ENCODE data around the gene SERPINA1. TPM values are rescaled to one million over a fixed set of nuclear protein-coding genes. Genes with fewer than 3 reads are reported as not detected.

The SERPINA1 gene
- total and polyA plus RNA-seq, 2 experiments from 2014 or later, result 0.69 to 2.6 TPM

GRCh38 chr14:94368956-94369355 lies 19.4 kb downstream of the SERPINA1 start:
- H3K27ac ChIP-seq, result no peak overlapping the region
- no peaks in the 10 kb centered on the region for H3K9me3 ChIP-seq (ENCODE audit: low read depth)
- no peaks in the 10 kb centered on the region for H3K27me3 ChIP-seq
- no peaks in the 10 kb centered on the region for H3K36me3 ChIP-seq
- no peak overlapping the region for H3K4me3 ChIP-seq
- no peak for DNase-seq (ENCODE audit: low read depth in 1 of 2, low spot score in 1 of 2)
- H3K4me1 ChIP-seq (ENCODE audit: low read depth), result no peaks in the 10 kb centered on the region
- no peak for TF ChIP-seq CTCF (IDR thresholded peaks at IDR 0.05; ENCODE audit: low read depth, low read length)

- TF ChIP-seq CTCF (IDR thresholded peaks at IDR 0.05; ENCODE audit: low read depth, low read length), result no peak
- Histone ChIP-seq H3K4me3 (no peak overlapping the region), H3K36me3 (no peaks in the 10 kb centered on the region), H3K27me3 (no peaks in the 10 kb centered on the region), H3K4me1 (ENCODE audit: low read depth) (no peaks in the 10 kb centered on the region), H3K9me3 (ENCODE audit: low read depth) (no peaks in the 10 kb centered on the region), H3K27ac (no peak overlapping the region)
- DNase-seq (ENCODE audit: low read depth in 1 of 2, low spot score in 1 of 2), result no peak
Observed at GRCh38 chr14:94368243-94368590, 20.2 kb downstream of the SERPINA1 start.

GRCh38 chr14:94367347-94368242 lies 20.8 kb downstream of the SERPINA1 start:
- H3K36me3 ChIP-seq, result no peaks in the 10 kb centered on the region
- TF ChIP-seq CTCF (IDR thresholded peaks at IDR 0.05; ENCODE audit: low read depth, low read length), result no peak
- H3K4me3 ChIP-seq, result no peak overlapping the region
- H3K27ac ChIP-seq, result no peak overlapping the region
- H3K27me3 ChIP-seq, result no peaks in the 10 kb centered on the region
- no peak for DNase-seq (ENCODE audit: low read depth in 1 of 2, low spot score in 1 of 2)
- H3K9me3 ChIP-seq (ENCODE audit: low read depth), result no peaks in the 10 kb centered on the region
- H3K4me1 ChIP-seq (ENCODE audit: low read depth), result no peaks in the 10 kb centered on the region

GRCh38 chr14:94366146-94366915 lies 22.1 kb downstream of the SERPINA1 start, which contains the start of gene SERPINA2:
TSS of gene SERPINA2 (minus strand) at chr14:94366698.
- no peak within 1 kb of the TSS for H3K4me3 ChIP-seq
- no peak for DNase-seq (ENCODE audit: low read depth in 1 of 2, low spot score in 1 of 2)
- H3K4me1 ChIP-seq (ENCODE audit: low read depth), result no peaks in the 10 kb centered on the region
- H3K36me3 ChIP-seq, result no peaks in the 10 kb centered on the region
- no peak for TF ChIP-seq CTCF (IDR thresholded peaks at IDR 0.05; ENCODE audit: low read depth, low read length)
- H3K27ac ChIP-seq, result no peak within 1 kb of the TSS
- no peaks in the 10 kb centered on the region for H3K9me3 ChIP-seq (ENCODE audit: low read depth)
- H3K27me3 ChIP-seq, result no peaks in the 10 kb centered on the region

- TF ChIP-seq CTCF (IDR thresholded peaks at IDR 0.05; ENCODE audit: low read depth, low read length), result no peak
- Histone ChIP-seq H3K4me1 (ENCODE audit: low read depth) (no peaks in the 10 kb centered on the region), H3K9me3 (ENCODE audit: low read depth) (no peaks in the 10 kb centered on the region), H3K4me3 (no peak overlapping the region), H3K36me3 (no peaks in the 10 kb centered on the region), H3K27ac (no peak overlapping the region), H3K27me3 (no peaks in the 10 kb centered on the region)
- DNase-seq (ENCODE audit: low read depth in 1 of 2, low spot score in 1 of 2), result no peak
Observed at GRCh38 chr14:94365624-94366023, 22.8 kb downstream of the SERPINA1 start.
